ENCODE measurements around the gene RABAC1.
A peak's percentile ranks its signal among the peaks of the same experiment; 100 is the strongest.

Gene RABAC1

GRCh38 chr19:41959056-41960053 lies at the start of gene RABAC1:
Gene RABAC1 (minus strand): TSS chr19:41959321. CDS start chr19:41959292, 29 bp downstream.
- H3K9me3 ChIP-seq (ENCODE audit: control insufficient read depth in 5 of 5, low read length in 5 of 5): no peaks in the 10 kb centered on the region
- peaks cover 4 to 31% (median 24%) of the 10 kb centered on the region in 5 donors for H3K4me1 ChIP-seq (ENCODE audit: control insufficient read depth in 5 of 5, insufficient read depth in 5 of 5, low read length in 5 of 5)
- H3K4me3 ChIP-seq (ENCODE audit: low read depth in 1 of 5, low read length in 5 of 5): peak within 1 kb of the TSS; percentile 80 to 93 (median 89)
- H3K27ac ChIP-seq (ENCODE audit: low read depth, low read length): peak within 1 kb of the TSS; percentile 57
- H3K9ac ChIP-seq (ENCODE audit: low read length in 5 of 5): peak within 1 kb of the TSS; percentile 73 to 92 (median 90)
- H3K36me3 ChIP-seq (ENCODE audit: control insufficient read depth in 5 of 5, insufficient read depth in 5 of 5, low read length in 5 of 5): peaks cover 0 to 24% (median 11%) of the 10 kb centered on the region in 5 donors
- H3K27me3 ChIP-seq (ENCODE audit: control insufficient read depth in 5 of 5, insufficient read depth in 4 of 5, low read length in 5 of 5): peaks cover 0 to 2% (median 0%) of the 10 kb centered on the region in 5 donors

GRCh38 chr19:42006569-42006968 lies 47.4 kb upstream of the RABAC1 start:
- H3K4me3 ChIP-seq (ENCODE audit: low read depth in 1 of 5, low read length in 5 of 5): no peak overlapping the region
- H3K27me3 ChIP-seq (ENCODE audit: control insufficient read depth in 5 of 5, insufficient read depth in 4 of 5, low read length in 5 of 5): peaks cover 0 to 8% (median 4%) of the 10 kb centered on the region in 5 donors
- H3K9ac ChIP-seq (ENCODE audit: low read length in 5 of 5): no peak overlapping the region
- H3K9me3 ChIP-seq (ENCODE audit: control insufficient read depth in 5 of 5, low read length in 5 of 5): no peaks in the 10 kb centered on the region
- no peaks in the 10 kb centered on the region for H3K36me3 ChIP-seq (ENCODE audit: control insufficient read depth in 5 of 5, insufficient read depth in 5 of 5, low read length in 5 of 5)
- H3K27ac ChIP-seq (ENCODE audit: low read depth, low read length): no peak overlapping the region
- peaks cover 0 to 10% (median 4%) of the 10 kb centered on the region in 5 donors for H3K4me1 ChIP-seq (ENCODE audit: control insufficient read depth in 5 of 5, insufficient read depth in 5 of 5, low read length in 5 of 5)

- Histone ChIP-seq H3K9me3 (ENCODE audit: control insufficient read depth in 5 of 5, low read length in 5 of 5) (no peaks in the 10 kb centered on the region), H3K4me3 (ENCODE audit: low read depth in 1 of 5, low read length in 5 of 5) (no peak overlapping the region), H3K27ac (ENCODE audit: low read depth, low read length) (no peak overlapping the region), H3K27me3 (ENCODE audit: control insufficient read depth in 5 of 5, insufficient read depth in 4 of 5, low read length in 5 of 5) (peaks cover 0 to 12% (median 7%) of the 10 kb centered on the region in 5 donors), H3K36me3 (ENCODE audit: control insufficient read depth in 5 of 5, insufficient read depth in 5 of 5, low read length in 5 of 5) (no peaks in the 10 kb centered on the region), H3K9ac (ENCODE audit: low read length in 5 of 5) (no peak overlapping the region), H3K4me1 (ENCODE audit: control insufficient read depth in 5 of 5, insufficient read depth in 5 of 5, low read length in 5 of 5) (peaks cover 0 to 10% (median 2%) of the 10 kb centered on the region in 5 donors)
These were observed 46.4 kb upstream of the RABAC1 start for GRCh38 chr19:42005504-42005903.

GRCh38 chr19:42003506-42004294 lies 44.6 kb upstream of the RABAC1 start:
- Histone ChIP-seq H3K27me3 (ENCODE audit: control insufficient read depth in 5 of 5, insufficient read depth in 4 of 5, low read length in 5 of 5) (peaks cover 4 to 26% (median 22%) of the 10 kb centered on the region in 5 donors), H3K9me3 (ENCODE audit: control insufficient read depth in 5 of 5, low read length in 5 of 5) (no peaks in the 10 kb centered on the region), H3K36me3 (ENCODE audit: control insufficient read depth in 5 of 5, insufficient read depth in 5 of 5, low read length in 5 of 5) (no peaks in the 10 kb centered on the region)

GRCh38 chr19:41999878-42000208 lies 40.7 kb upstream of the RABAC1 start:
- Histone ChIP-seq H3K4me1 (ENCODE audit: control insufficient read depth in 5 of 5, insufficient read depth in 5 of 5, low read length in 5 of 5) (peaks cover 0 to 18% (median 4%) of the 10 kb centered on the region in 5 donors), H3K36me3 (ENCODE audit: control insufficient read depth in 5 of 5, insufficient read depth in 5 of 5, low read length in 5 of 5) (no peaks in the 10 kb centered on the region), H3K4me3 (ENCODE audit: low read depth in 1 of 5, low read length in 5 of 5) (no peak overlapping the region), H3K9ac (ENCODE audit: low read length in 5 of 5) (no peak overlapping the region), H3K27ac (ENCODE audit: low read depth, low read length) (no peak overlapping the region), H3K9me3 (ENCODE audit: control insufficient read depth in 5 of 5, low read length in 5 of 5) (peaks cover 0 to 4% (median 0%) of the 10 kb centered on the region in 5 donors), H3K27me3 (ENCODE audit: control insufficient read depth in 5 of 5, insufficient read depth in 4 of 5, low read length in 5 of 5) (peaks cover 22 to 58% (median 50%) of the 10 kb centered on the region in 5 donors)

More at GRCh38 chr19:42003506-42004294, 44.6 kb upstream of the RABAC1 start:
- H3K4me1 ChIP-seq (ENCODE audit: control insufficient read depth in 5 of 5, insufficient read depth in 5 of 5, low read length in 5 of 5): peaks cover 0 to 20% (median 3%) of the 10 kb centered on the region in 5 donors
- H3K27ac ChIP-seq (ENCODE audit: low read depth, low read length): no peak overlapping the region
- no peak overlapping the region for H3K9ac ChIP-seq (ENCODE audit: low read length in 5 of 5)
- H3K4me3 ChIP-seq (ENCODE audit: low read depth in 1 of 5, low read length in 5 of 5): no peak overlapping the region

- Histone ChIP-seq H3K4me1 (ENCODE audit: control insufficient read depth in 5 of 5, insufficient read depth in 5 of 5, low read length in 5 of 5) (peaks cover 0 to 19% (median 4%) of the 10 kb centered on the region in 5 donors), H3K27ac (ENCODE audit: low read depth, low read length) (no peak overlapping the region), H3K27me3 (ENCODE audit: control insufficient read depth in 5 of 5, insufficient read depth in 4 of 5, low read length in 5 of 5) (peaks cover 26 to 64% (median 54%) of the 10 kb centered on the region in 5 donors), H3K9me3 (ENCODE audit: control insufficient read depth in 5 of 5, low read length in 5 of 5) (peaks cover 0 to 4% (median 0%) of the 10 kb centered on the region in 5 donors), H3K9ac (ENCODE audit: low read length in 5 of 5) (no peak overlapping the region), H3K36me3 (ENCODE audit: control insufficient read depth in 5 of 5, insufficient read depth in 5 of 5, low read length in 5 of 5) (no peaks in the 10 kb centered on the region), H3K4me3 (ENCODE audit: low read depth in 1 of 5, low read length in 5 of 5) (no peak overlapping the region)
These were observed 40.2 kb upstream of the RABAC1 start for GRCh38 chr19:41999071-41999877.

GRCh38 chr19:41998246-41999020 lies 39.3 kb upstream of the RABAC1 start:
- Histone ChIP-seq H3K27me3 (ENCODE audit: control insufficient read depth in 5 of 5, insufficient read depth in 4 of 5, low read length in 5 of 5) (peaks cover 28 to 71% (median 57%) of the 10 kb centered on the region in 5 donors), H3K27ac (ENCODE audit: low read depth, low read length) (no peak overlapping the region), H3K9me3 (ENCODE audit: control insufficient read depth in 5 of 5, low read length in 5 of 5) (peaks cover 0 to 4% (median 0%) of the 10 kb centered on the region in 5 donors), H3K4me3 (ENCODE audit: low read depth in 1 of 5, low read length in 5 of 5) (no peak overlapping the region), H3K9ac (ENCODE audit: low read length in 5 of 5) (no peak overlapping the region), H3K36me3 (ENCODE audit: control insufficient read depth in 5 of 5, insufficient read depth in 5 of 5, low read length in 5 of 5) (no peaks in the 10 kb centered on the region), H3K4me1 (ENCODE audit: control insufficient read depth in 5 of 5, insufficient read depth in 5 of 5, low read length in 5 of 5) (peaks cover 0 to 27% (median 11%) of the 10 kb centered on the region in 5 donors)

GRCh38 chr19:41997851-41998229 lies 38.7 kb upstream of the RABAC1 start:
- no peak overlapping the region for H3K4me3 ChIP-seq (ENCODE audit: low read depth in 1 of 5, low read length in 5 of 5)

More at GRCh38 chr19:41997851-41998229, 38.7 kb upstream of the RABAC1 start:
- Histone ChIP-seq H3K9me3 (ENCODE audit: control insufficient read depth in 5 of 5, low read length in 5 of 5) (peaks cover 0 to 4% (median 0%) of the 10 kb centered on the region in 5 donors), H3K36me3 (ENCODE audit: control insufficient read depth in 5 of 5, insufficient read depth in 5 of 5, low read length in 5 of 5) (no peaks in the 10 kb centered on the region), H3K9ac (ENCODE audit: low read length in 5 of 5) (no peak overlapping the region), H3K27me3 (ENCODE audit: control insufficient read depth in 5 of 5, insufficient read depth in 4 of 5, low read length in 5 of 5) (peaks cover 32 to 75% (median 61%) of the 10 kb centered on the region in 5 donors), H3K4me1 (ENCODE audit: control insufficient read depth in 5 of 5, insufficient read depth in 5 of 5, low read length in 5 of 5) (peaks cover 0 to 29% (median 14%) of the 10 kb centered on the region in 5 donors), H3K27ac (ENCODE audit: low read depth, low read length) (no peak overlapping the region)
